Measurements from ENCODE around the gene ELF2. TPM values are rescaled to one million over a fixed set of nuclear protein-coding genes. Genes with fewer than 3 reads are reported as not detected.
"Not testable (repeated sequence)": the region's sequence is repeated elsewhere in the genome, so short reads cannot be mapped to it uniquely, and the experiment has no call there.

ELF2 gene
- total RNA-seq, 2 donors from 2014 or later = 80.6 to 111 TPM

DNA sequence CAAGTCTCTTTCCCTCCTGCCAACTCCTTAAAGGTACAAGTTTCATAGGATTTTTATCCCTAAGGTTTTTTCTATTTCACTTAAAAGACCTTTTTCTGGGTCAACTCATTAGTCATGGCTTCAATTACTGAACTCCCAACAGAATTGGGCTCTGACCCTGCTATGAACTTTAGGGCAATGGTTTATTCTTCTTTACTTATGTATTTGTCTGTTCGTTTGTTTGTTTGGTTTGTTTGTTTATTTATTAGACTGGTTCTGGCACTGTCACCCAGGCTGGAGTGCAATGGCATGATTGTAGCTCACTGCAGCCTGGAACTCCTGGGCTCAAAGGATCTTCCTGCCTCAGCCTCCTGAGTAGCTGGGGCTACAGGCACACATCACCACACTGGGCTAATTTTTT lies 167.3 kb downstream of the ELF2 start:
- H3K4me3 ChIP-seq = no peak overlapping the region
- H3K9me3 ChIP-seq = no peaks in the 10 kb centered on the region
- no peak for TF ChIP-seq CTCF (IDR thresholded peaks at IDR 0.05)
- ATAC-seq (ENCODE audit: insufficient number of reproducible peaks, low FRiP score, low read depth) (no peak), DNase-seq (ENCODE audit: low spot score) (no peak)
- no peaks in the 10 kb centered on the region for H3K27me3 ChIP-seq (replicated peaks; ENCODE audit: insufficient read depth)
- H3K36me3 ChIP-seq = no peaks in the 10 kb centered on the region
- H3K27ac ChIP-seq = no peak overlapping the region
- peaks cover 0 to 9% of the 10 kb centered on the region in 2 donors for H3K4me1 ChIP-seq (ENCODE audit: control insufficient read depth in 1 of 2, low read depth in 2 of 2)

GRCh38 chr4:139008278-139008677 lies 168.7 kb downstream of the ELF2 start:
- H3K9me3 ChIP-seq; DNase-seq (ENCODE audit: low spot score); H3K27me3 ChIP-seq (replicated peaks; ENCODE audit: insufficient read depth); H3K27ac ChIP-seq; ATAC-seq (ENCODE audit: insufficient number of reproducible peaks, low FRiP score, low read depth); H3K4me1 ChIP-seq (ENCODE audit: control insufficient read depth in 1 of 2, low read depth in 2 of 2); H3K4me3 ChIP-seq; H3K36me3 ChIP-seq: not testable (repeated sequence)

GRCh38 chr4:139007640-139008039 lies 169.4 kb downstream of the ELF2 start:
- ATAC-seq (ENCODE audit: insufficient number of reproducible peaks, low FRiP score, low read depth) = no peak
- TF ChIP-seq CTCF (IDR thresholded peaks at IDR 0.05) = no peak

More at GRCh38 chr4:139007640-139008039, 169.4 kb downstream of the ELF2 start:
- Histone ChIP-seq H3K4me3 (no peak overlapping the region), H3K27ac (no peak overlapping the region), H3K4me1 (ENCODE audit: control insufficient read depth in 1 of 2, low read depth in 2 of 2) (no peaks in the 10 kb centered on the region), H3K9me3 (no peaks in the 10 kb centered on the region), H3K36me3 (no peaks in the 10 kb centered on the region), H3K27me3 (replicated peaks; ENCODE audit: insufficient read depth) (no peaks in the 10 kb centered on the region)
- no peak for DNase-seq (ENCODE audit: low spot score)

Other genes starting within 250 kb of the ELF2 start
- 10 to 100 TPM in 1 of 2 donors, 1 to 10 TPM in 1; 9.6 to 10.9 TPM for gene NOCT, start 161.4 kb downstream of the ELF2 start, total RNA-seq
- 1 to 10 TPM; 4.2 to 8.9 TPM for gene MGARP, start 103.0 kb upstream of the ELF2 start, total RNA-seq
- gene NAA15, start 124.3 kb upstream of the ELF2 start, total RNA-seq = 10 to 100 TPM; 24.4 to 41.0 TPM
- gene NDUFC1, start 125.3 kb upstream of the ELF2 start, total RNA-seq = 10 to 100 TPM; 12.3 to 16.4 TPM